ENCODE results near the gene EXOC3L4.
"Not testable (repeated sequence)": the region's sequence is repeated elsewhere in the genome, so short reads cannot be mapped to it uniquely, and the experiment has no call there.

The EXOC3L4 gene

DNA sequence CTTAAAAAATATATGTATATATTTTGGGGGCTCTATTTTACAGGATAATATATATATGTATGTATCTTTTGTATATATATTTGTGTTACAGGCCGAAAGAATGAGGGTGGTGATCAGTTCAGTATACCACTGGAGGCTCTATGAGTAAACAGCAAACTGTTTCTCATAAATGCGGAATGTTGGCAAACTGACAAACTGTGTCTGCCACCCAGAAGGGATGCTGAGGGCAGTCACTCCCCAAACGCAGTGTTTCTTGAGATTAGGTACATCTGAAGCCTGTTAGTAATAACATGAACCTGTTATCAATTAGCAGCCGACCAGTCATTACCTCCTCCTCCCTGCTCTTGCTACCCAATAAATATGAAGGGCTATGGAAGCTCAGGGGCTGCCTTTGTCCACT is 49.6 kb downstream of the EXOC3L4 start:
- H3K36me3 Mint-ChIP-seq (ENCODE audit: low read depth): no peaks in the 10 kb centered on the region
- DNase-seq: no peak
- H3K4me3 Mint-ChIP-seq: no peak overlapping the region
- peaks cover 51% of the 10 kb centered on the region for H3K27me3 Mint-ChIP-seq (ENCODE audit: low read depth, poor library complexity)
- H3K9me3 Mint-ChIP-seq: no peaks in the 10 kb centered on the region
- H3K27ac Mint-ChIP-seq: no peak overlapping the region
- H3K4me1 Mint-ChIP-seq: peaks cover 49% of the 10 kb centered on the region
- no peak for TF ChIP-seq CTCF (IDR thresholded peaks at IDR 0.05)

- H3K4me3 Mint-ChIP-seq: no peak overlapping the region
- TF ChIP-seq CTCF (IDR thresholded peaks at IDR 0.05): no peak
- H3K27ac Mint-ChIP-seq: no peak overlapping the region
- peaks cover 29% of the 10 kb centered on the region for H3K4me1 Mint-ChIP-seq
- no peak for DNase-seq
- H3K36me3 Mint-ChIP-seq (ENCODE audit: low read depth): no peaks in the 10 kb centered on the region
- no peaks in the 10 kb centered on the region for H3K9me3 Mint-ChIP-seq
- H3K27me3 Mint-ChIP-seq (ENCODE audit: low read depth, poor library complexity): peaks cover 44% of the 10 kb centered on the region
Measured at GRCh38 chr14:103146141-103146709, 51.7 kb downstream of the EXOC3L4 start.

DNA sequence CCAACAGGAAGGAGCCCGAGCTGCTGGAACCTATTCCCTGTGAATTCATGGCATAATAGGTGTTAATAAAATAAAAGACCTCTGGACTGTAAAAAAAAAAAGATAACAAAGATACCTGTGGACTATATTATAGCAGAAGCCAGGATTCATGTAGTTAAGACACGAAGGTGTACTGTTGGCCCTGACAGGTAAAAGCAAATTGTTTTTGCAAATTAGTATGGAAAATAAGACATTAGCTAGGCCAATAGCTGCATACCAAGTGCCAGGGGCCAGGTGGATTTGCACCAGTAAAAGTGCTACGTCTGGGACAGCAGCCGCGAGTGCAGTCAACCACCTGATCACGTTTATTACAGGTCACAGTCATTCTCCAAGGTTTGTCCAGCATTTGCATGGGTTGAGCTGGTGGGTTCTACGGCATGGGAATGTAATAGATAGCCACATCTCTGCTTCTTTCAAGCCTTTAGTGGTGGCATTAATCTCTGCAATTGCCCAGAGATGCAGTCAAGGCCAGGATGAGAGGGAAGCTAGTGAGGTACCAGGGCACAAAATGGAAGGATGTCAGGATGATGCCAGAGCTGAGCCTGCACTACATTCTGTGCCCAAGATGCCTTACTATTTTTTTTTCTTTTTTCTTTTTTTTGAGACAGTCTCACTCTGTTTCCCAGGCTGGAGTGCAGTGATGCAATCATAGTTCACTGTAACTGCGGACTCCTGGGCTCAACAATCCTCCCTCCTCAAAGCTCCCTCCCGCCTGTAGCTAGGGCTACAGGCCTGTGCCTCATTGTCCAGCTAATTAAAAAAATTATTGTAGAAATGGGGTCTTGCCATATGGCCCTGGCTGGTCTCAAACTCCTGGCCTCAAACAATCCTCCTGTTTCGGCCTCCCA is 55.1 kb downstream of the EXOC3L4 start:
- H3K4me1 Mint-ChIP-seq: peaks cover 12% of the 10 kb centered on the region
- H3K27me3 Mint-ChIP-seq (ENCODE audit: low read depth, poor library complexity): peaks cover 29% of the 10 kb centered on the region
- H3K36me3 Mint-ChIP-seq (ENCODE audit: low read depth): no peaks in the 10 kb centered on the region
- DNase-seq: no peak
- H3K4me3 Mint-ChIP-seq: no peak overlapping the region
- no peaks in the 10 kb centered on the region for H3K9me3 Mint-ChIP-seq
- no peak overlapping the region for H3K27ac Mint-ChIP-seq
- TF ChIP-seq CTCF (IDR thresholded peaks at IDR 0.05): no peak

GRCh38 chr14:103151270-103151945 is 56.9 kb downstream of the EXOC3L4 start:
- no peaks in the 10 kb centered on the region for H3K9me3 Mint-ChIP-seq
- no peak overlapping the region for H3K4me3 Mint-ChIP-seq
- peaks cover 16% of the 10 kb centered on the region for H3K4me1 Mint-ChIP-seq
- no peak for TF ChIP-seq CTCF (IDR thresholded peaks at IDR 0.05)
- H3K27me3 Mint-ChIP-seq (ENCODE audit: low read depth, poor library complexity): peaks cover 28% of the 10 kb centered on the region
- no peak for DNase-seq
- H3K36me3 Mint-ChIP-seq (ENCODE audit: low read depth): no peaks in the 10 kb centered on the region
- no peak overlapping the region for H3K27ac Mint-ChIP-seq

GRCh38 chr14:103155010-103155409 is 60.5 kb downstream of the EXOC3L4 start:
- peaks cover 19% of the 10 kb centered on the region for H3K27me3 Mint-ChIP-seq (ENCODE audit: low read depth, poor library complexity)
- H3K9me3 Mint-ChIP-seq: no peaks in the 10 kb centered on the region
- H3K36me3 Mint-ChIP-seq (ENCODE audit: low read depth): no peaks in the 10 kb centered on the region
- TF ChIP-seq CTCF (IDR thresholded peaks at IDR 0.05): no peak
- no peak overlapping the region for H3K27ac Mint-ChIP-seq
- peaks cover 37% of the 10 kb centered on the region for H3K4me1 Mint-ChIP-seq
- peak; percentile 57 for DNase-seq
- H3K4me3 Mint-ChIP-seq: no peak overlapping the region

GRCh38 chr14:103155416-103155815 is 60.9 kb downstream of the EXOC3L4 start:
- H3K9me3 Mint-ChIP-seq; H3K4me3 Mint-ChIP-seq; H3K27ac Mint-ChIP-seq; H3K36me3 Mint-ChIP-seq (ENCODE audit: low read depth); DNase-seq: not testable (repeated sequence)
- peaks cover 37% of the 10 kb centered on the region for H3K4me1 Mint-ChIP-seq
- H3K27me3 Mint-ChIP-seq (ENCODE audit: low read depth, poor library complexity): peaks cover 19% of the 10 kb centered on the region
